KMS-11 (cell line): Measurements from ENCODE around the gene DGKK.

Experiments
- H2AFZ ChIP-seq: fragments of 200-600 bp; sonication (generic); 2 replicates; pipeline ENCODE4 v1.6.1; 2016; ENCODE audit warnings: antibody characterized with exemption, mixed run types, low read depth
- H3K27ac ChIP-seq: fragments of 200-600 bp; sonication (generic); 2 replicates; pipeline ENCODE4 v1.6.1; 2016; ENCODE audit warnings: mild to moderate bottlenecking, mixed run types
- H3K27me3 ChIP-seq: fragments of 200-600 bp; sonication (generic); 2 replicates; pipeline ENCODE4 v1.6.1; 2017; ENCODE audit warnings: mild to moderate bottlenecking, low read depth, mixed run types, moderate library complexity; ENCODE audit not compliant: insufficient read depth
- H3K36me3 ChIP-seq: fragments of 200-600 bp; sonication (generic); 2 replicates; pipeline ENCODE4 v1.6.1; 2017; ENCODE audit warnings: mild to moderate bottlenecking, mixed run types; ENCODE audit not compliant: insufficient read depth
- H3K4me1 ChIP-seq: fragments of 200-600 bp; sonication (generic); 2 replicates; pipeline ENCODE4 v1.6.1; 2016; ENCODE audit warnings: mild to moderate bottlenecking, low read depth, mixed run types; ENCODE audit not compliant: poor library complexity, severe bottlenecking
- H3K4me2 ChIP-seq: fragments of 200-600 bp; sonication (generic); 2 replicates; pipeline ENCODE4 v1.7.0; 2016; ENCODE audit warnings: mild to moderate bottlenecking, mixed run types
- H3K4me3 ChIP-seq: fragments of 200-600 bp; sonication (generic); IDR thresholded peaks from 2 replicates; pipeline ENCODE4 v1.6.1; 2017; ENCODE audit warnings: low read depth, low read length, mixed read lengths; ENCODE audit not compliant: insufficient read depth
- H3K79me2 ChIP-seq: fragments of 200-600 bp; sonication (generic); 2 replicates; pipeline ENCODE4 v1.6.1; 2016; ENCODE audit warnings: low read depth, mixed run types; ENCODE audit not compliant: insufficient read depth
- H3K9ac ChIP-seq: fragments of 200-600 bp; sonication (generic); 2 replicates; pipeline ENCODE4 v1.6.1; 2016; ENCODE audit warnings: mild to moderate bottlenecking, mixed run types
- H4K20me1 ChIP-seq: fragments of 200-600 bp; sonication (generic); 2 replicates; pipeline ENCODE4 v1.6.1; 2016; ENCODE audit warnings: mild to moderate bottlenecking, mixed run types; ENCODE audit not compliant: insufficient read depth
- CTCF ChIP-seq: fragments of 200-600 bp; sonication (generic); conservative IDR thresholded peaks from 2 replicates; pipeline ENCODE4 v1.6.1; 2017; ENCODE audit warnings: low read depth, mild to moderate bottlenecking, antibody characterized with exemption, low read length, moderate library complexity, mixed read lengths

Gene DGKK

GRCh38 chrX:50492720-50493119 lies 22.1 kb upstream of the DGKK start:
- no peaks in the 10 kb centered on the region for H3K27me3 ChIP-seq
- no peaks in the 10 kb centered on the region for H3K36me3 ChIP-seq

GRCh38 chrX:50484662-50485061 lies 14.0 kb upstream of the DGKK start:
- Histone ChIP-seq H3K36me3 (no peaks in the 10 kb centered on the region), H3K4me3 (no peak overlapping the region), H3K9ac (no peak overlapping the region), H3K27me3 (no peaks in the 10 kb centered on the region), H3K27ac (no peak overlapping the region), H2AFZ (no peak overlapping the region), H4K20me1 (no peaks in the 10 kb centered on the region), H3K4me1 (no peaks in the 10 kb centered on the region), H3K4me2 (no peak overlapping the region), H3K79me2 (no peaks in the 10 kb centered on the region)
- TF ChIP-seq CTCF = no peak

More at GRCh38 chrX:50492720-50493119, 22.1 kb upstream of the DGKK start:
- TF ChIP-seq CTCF = no peak
- no peaks in the 10 kb centered on the region for H3K79me2 ChIP-seq
- H3K27ac ChIP-seq = no peak overlapping the region
- H3K4me3 ChIP-seq = no peak overlapping the region
- no peak overlapping the region for H3K9ac ChIP-seq
- H3K4me1 ChIP-seq = no peaks in the 10 kb centered on the region
- H3K4me2 ChIP-seq = no peak overlapping the region
- no peaks in the 10 kb centered on the region for H4K20me1 ChIP-seq
- no peak overlapping the region for H2AFZ ChIP-seq

- Histone ChIP-seq H3K36me3 (no peaks in the 10 kb centered on the region), H4K20me1 (no peaks in the 10 kb centered on the region), H3K27ac (no peak overlapping the region), H3K4me2 (no peak overlapping the region), H3K27me3 (no peaks in the 10 kb centered on the region), H2AFZ (no peak overlapping the region), H3K9ac (no peak overlapping the region), H3K4me1 (no peaks in the 10 kb centered on the region), H3K79me2 (no peaks in the 10 kb centered on the region), H3K4me3 (no peak overlapping the region)
- TF ChIP-seq CTCF = no peak
These were observed 12.7 kb upstream of the DGKK start for GRCh38 chrX:50483283-50483682.

GRCh38 chrX:50475208-50475607 lies 4.6 kb upstream of the DGKK start:
- no peak overlapping the region for H3K27ac ChIP-seq
- no peaks in the 10 kb centered on the region for H3K79me2 ChIP-seq
- H3K4me2 ChIP-seq = no peak overlapping the region
- H3K4me1 ChIP-seq = peaks cover 7% of the 10 kb centered on the region
- no peak overlapping the region for H3K9ac ChIP-seq
- no peaks in the 10 kb centered on the region for H3K36me3 ChIP-seq
- no peak overlapping the region for H3K4me3 ChIP-seq
- no peaks in the 10 kb centered on the region for H3K27me3 ChIP-seq
- H2AFZ ChIP-seq = no peak overlapping the region
- no peak for TF ChIP-seq CTCF
- H4K20me1 ChIP-seq = no peaks in the 10 kb centered on the region
